Measurements from ENCODE around the gene AFAP1L2.

- TF ChIP-seq CTCF (IDR thresholded peaks at IDR 0.05; ENCODE audit: insufficient read depth, low read length, poor library complexity, severe bottlenecking) = no peak
- no peak for TF ChIP-seq EZH2phosphoT487 (conservative IDR thresholded peaks at IDR 0.05; ENCODE audit: low read length)
Measured at GRCh38 chr10:114309364-114309651, 95.0 kb downstream of the AFAP1L2 start.

Measured in SU-DHL-6 (cell line).